ENCODE results near the gene RBM14.

Gene RBM14

GRCh38 chr11:66609721-66610617 is 6.5 kb upstream of the RBM14 start:
- DNase-seq (ENCODE audit: insufficient read length, low spot score) (no peak), FAIRE-seq (no peak)
- TF ChIP-seq SPI1 (IDR thresholded peaks at IDR 0.05; ENCODE audit: low read depth, low read length): no peak
- TF ChIP-seq POLR2A (IDR thresholded peaks at IDR 0.05; ENCODE audit: low read depth, low read length): no peak
- no peak for TF ChIP-seq PAX5 (IDR thresholded peaks at IDR 0.05; ENCODE audit: insufficient read depth, low read length, severe bottlenecking)
- no peak for TF ChIP-seq POLR2AphosphoS5 (IDR thresholded peaks at IDR 0.05; ENCODE audit: low read depth, low read length)

- no peak for TF ChIP-seq SPI1 (IDR thresholded peaks at IDR 0.05; ENCODE audit: low read depth, low read length)
- no peak for TF ChIP-seq PAX5 (IDR thresholded peaks at IDR 0.05; ENCODE audit: insufficient read depth, low read length, severe bottlenecking)
- TF ChIP-seq TAF1 (IDR thresholded peaks at IDR 0.05; ENCODE audit: low read depth, low read length): no peak
- TF ChIP-seq POLR2A (IDR thresholded peaks at IDR 0.05; ENCODE audit: low read depth, low read length): no peak
- TF ChIP-seq POU2F2 (IDR thresholded peaks at IDR 0.05; ENCODE audit: low read depth, low read length): no peak
- TF ChIP-seq POLR2AphosphoS5 (IDR thresholded peaks at IDR 0.05; ENCODE audit: low read depth, low read length): no peak
- FAIRE-seq (no peak), DNase-seq (ENCODE audit: insufficient read length, low spot score) (no peak)
Observed at GRCh38 chr11:66612458-66612857, 4.0 kb upstream of the RBM14 start.

- FAIRE-seq (no peak), DNase-seq (ENCODE audit: insufficient read length, low spot score) (no peak)
- TF ChIP-seq POLR2A (IDR thresholded peaks at IDR 0.05; ENCODE audit: low read depth, low read length) (no peak), PAX5 (IDR thresholded peaks at IDR 0.05; ENCODE audit: insufficient read depth, low read length, severe bottlenecking) (no peak), POU2F2 (IDR thresholded peaks at IDR 0.05; ENCODE audit: low read depth, low read length) (no peak), SPI1 (IDR thresholded peaks at IDR 0.05; ENCODE audit: low read depth, low read length) (no peak), TAF1 (IDR thresholded peaks at IDR 0.05; ENCODE audit: low read depth, low read length) (no peak), POLR2AphosphoS5 (IDR thresholded peaks at IDR 0.05; ENCODE audit: low read depth, low read length) (no peak)
Observed at GRCh38 chr11:66614073-66614472, 2.4 kb upstream of the RBM14 start.

GRCh38 chr11:66617155-66617834 is 865 bp downstream of the RBM14 start:
- no peak for DNase-seq (ENCODE audit: insufficient read length, low spot score)
- TF ChIP-seq POU2F2 (IDR thresholded peaks at IDR 0.05; ENCODE audit: low read depth, low read length) (0 out of 2 replicates have a peak, but pooled peaks have one; percentile 12), POLR2A (IDR thresholded peaks at IDR 0.05; ENCODE audit: low read depth, low read length) (no peak), SPI1 (IDR thresholded peaks at IDR 0.05; ENCODE audit: low read depth, low read length) (peak; percentile 31; the same call in 1 of the 2 replicates), TAF1 (IDR thresholded peaks at IDR 0.05; ENCODE audit: low read depth, low read length) (no peak), POLR2AphosphoS5 (IDR thresholded peaks at IDR 0.05; ENCODE audit: low read depth, low read length) (no peak)
- FAIRE-seq: no peak

- FAIRE-seq: no peak
- no peak for DNase-seq (ENCODE audit: insufficient read length, low spot score)
- TF ChIP-seq SPI1 (IDR thresholded peaks at IDR 0.05; ENCODE audit: low read depth, low read length) (no peak), PAX5 (IDR thresholded peaks at IDR 0.05; ENCODE audit: insufficient read depth, low read length, severe bottlenecking) (no peak), POLR2A (IDR thresholded peaks at IDR 0.05; ENCODE audit: low read depth, low read length) (no peak), POLR2AphosphoS5 (IDR thresholded peaks at IDR 0.05; ENCODE audit: low read depth, low read length) (no peak), TAF1 (IDR thresholded peaks at IDR 0.05; ENCODE audit: low read depth, low read length) (no peak), POU2F2 (IDR thresholded peaks at IDR 0.05; ENCODE audit: low read depth, low read length) (no peak)
Observed at GRCh38 chr11:66619080-66619554, 2.7 kb downstream of the RBM14 start.

GRCh38 chr11:66624450-66624849 is 8.0 kb downstream of the RBM14 start:
- DNase-seq (ENCODE audit: insufficient read length, low spot score) (no peak), FAIRE-seq (no peak)
- TF ChIP-seq POU2F2 (IDR thresholded peaks at IDR 0.05; ENCODE audit: low read depth, low read length) (no peak), PAX5 (IDR thresholded peaks at IDR 0.05; ENCODE audit: insufficient read depth, low read length, severe bottlenecking) (no peak), TAF1 (IDR thresholded peaks at IDR 0.05; ENCODE audit: low read depth, low read length) (no peak), POLR2AphosphoS5 (IDR thresholded peaks at IDR 0.05; ENCODE audit: low read depth, low read length) (no peak), SPI1 (IDR thresholded peaks at IDR 0.05; ENCODE audit: low read depth, low read length) (no peak), POLR2A (IDR thresholded peaks at IDR 0.05; ENCODE audit: low read depth, low read length) (no peak)

GRCh38 chr11:66625041-66625751 is 8.8 kb downstream of the RBM14 start:
- TF ChIP-seq SPI1 (IDR thresholded peaks at IDR 0.05; ENCODE audit: low read depth, low read length) (no peak), PAX5 (IDR thresholded peaks at IDR 0.05; ENCODE audit: insufficient read depth, low read length, severe bottlenecking) (no peak), POLR2AphosphoS5 (IDR thresholded peaks at IDR 0.05; ENCODE audit: low read depth, low read length) (no peak), POLR2A (IDR thresholded peaks at IDR 0.05; ENCODE audit: low read depth, low read length) (0 out of 2 replicates have a peak, but pooled peaks have one; percentile 13), POU2F2 (IDR thresholded peaks at IDR 0.05; ENCODE audit: low read depth, low read length) (no peak), TAF1 (IDR thresholded peaks at IDR 0.05; ENCODE audit: low read depth, low read length) (no peak)
- FAIRE-seq: no peak

GRCh38 chr11:66625752-66626149 is 9.3 kb downstream of the RBM14 start:
- DNase-seq (ENCODE audit: insufficient read length, low spot score) (no peak), FAIRE-seq (no peak)
- TF ChIP-seq SPI1 (IDR thresholded peaks at IDR 0.05; ENCODE audit: low read depth, low read length) (no peak), PAX5 (IDR thresholded peaks at IDR 0.05; ENCODE audit: insufficient read depth, low read length, severe bottlenecking) (no peak), TAF1 (IDR thresholded peaks at IDR 0.05; ENCODE audit: low read depth, low read length) (no peak), POU2F2 (IDR thresholded peaks at IDR 0.05; ENCODE audit: low read depth, low read length) (no peak), POLR2A (IDR thresholded peaks at IDR 0.05; ENCODE audit: low read depth, low read length) (peak; percentile 61), POLR2AphosphoS5 (IDR thresholded peaks at IDR 0.05; ENCODE audit: low read depth, low read length) (no peak; the same call in 1 of the 2 replicates)

More at GRCh38 chr11:66625041-66625751, 8.8 kb downstream of the RBM14 start:
- DNase-seq (ENCODE audit: insufficient read length, low spot score): no peak
